H1 (cell line): ENCODE measurements around the gene NR1D2. TPM values are rescaled to one million over a fixed set of nuclear protein-coding genes. Genes with fewer than 3 reads are reported as not detected.

Experiments
- ASH2L ChIP-seq: fragments of 200-600, 300-600 bp; sonication (generic); IDR thresholded peaks from one replicate; pipeline ENCODE4 v1.7.1; 2017; ENCODE audit warnings: low read length
- BACH1 ChIP-seq: IDR thresholded peaks from 2 replicates; pipeline ENCODE4 v1.6.1; 2012; ENCODE audit warnings: low read length, improper control_type of control experiment
- BCL11A ChIP-seq, 2 experiments: IDR thresholded peaks; one replicate each; pipeline ENCODE4 v1.6.1; 2011; ENCODE audit warnings: low read depth in 2 of 2, low read length in 2 of 2, mild to moderate bottlenecking in 2 of 2
- CBX5 ChIP-seq: fragments of 300-800, 300-1000 bp; sonication (generic); IDR thresholded peaks from 2 replicates; pipeline ENCODE4 v1.7.1; 2016; ENCODE audit warnings: antibody characterized with exemption, low read length, low read depth
- CEBPB ChIP-seq: IDR thresholded peaks from 2 replicates; pipeline ENCODE4 v1.6.1; 2012; ENCODE audit warnings: low read depth, low read length
- CHD7 ChIP-seq: fragments of 300-600 bp; sonication (generic); IDR thresholded peaks from 2 replicates; pipeline ENCODE4 v1.7.1; 2012; ENCODE audit warnings: low read length, moderate library complexity, mild to moderate bottlenecking, inconsistent platforms; ENCODE audit not compliant: insufficient replicate concordance
- CTBP2 ChIP-seq: IDR thresholded peaks from 2 replicates; pipeline ENCODE4 v1.7.0; 2011; ENCODE audit warnings: borderline replicate concordance, mild to moderate bottlenecking, moderate library complexity, mixed read lengths, low read length; ENCODE audit not compliant: insufficient read depth, insufficient read length
- EZH2 ChIP-seq: fragments of 200-600 bp; sonication (generic); IDR thresholded peaks from 2 replicates; pipeline ENCODE4 v1.7.1; 2012; ENCODE audit warnings: low read depth, mild to moderate bottlenecking, moderate library complexity, low read length, inconsistent platforms; ENCODE audit not compliant: severe bottlenecking
- HDAC2 ChIP-seq, 2 experiments: fragments of 300-600 bp in 1 of 2; sonication (generic) in 1 of 2; IDR thresholded peaks; 2 replicates each; pipeline ENCODE4 v1.6.1; 2011 to 2012; ENCODE audit warnings: low read depth in 2 of 2, low read length in 2 of 2, mild to moderate bottlenecking in 2 of 2, moderate library complexity in 2 of 2, borderline replicate concordance in 1 of 2, inconsistent platforms in 1 of 2
- HDAC6 ChIP-seq: IDR thresholded peaks from one replicate; pipeline ENCODE4 v1.7.1; 2012; ENCODE audit warnings: low read depth, mild to moderate bottlenecking, inconsistent platforms, low read length, moderate library complexity
- polyA plus RNA-seq, 7 experiments: library from polyadenylated mRNA; depleted of rRNA in 3 of 7; stranded (reverse) in 5 of 7; unstranded in 2 of 7; fragments of >200 nt in 5 of 7; fragments of 200-250 nt in 2 of 7; gene quantifications; 1 replicate in 5 of 7; 2 replicates in 1 of 7; 4 replicates in 1 of 7; pipeline versions ENCODE4 v1.2.1 to v1.2.3, GENCODE V29; 2011 to 2013; ENCODE audit warnings: missing spikeins in 2 of 7, mixed read lengths in 2 of 7
- total RNA-seq: library from RNA; stranded (reverse); fragmentation: NEBNext Ultra II Directional; extraction: Animal tissue kit (Norgen Biotek cat#: 25700); gene quantifications from 2 replicates; pipeline ENCODE4 v1.2.1, GENCODE V29; 2021

NR1D2 gene
- total and polyA plus RNA-seq, 2 of the 8 experiments (the other 6 are each of a cell fraction or from before 2014, with no cell fraction given) = 5.9 to 21.7 TPM

DNA sequence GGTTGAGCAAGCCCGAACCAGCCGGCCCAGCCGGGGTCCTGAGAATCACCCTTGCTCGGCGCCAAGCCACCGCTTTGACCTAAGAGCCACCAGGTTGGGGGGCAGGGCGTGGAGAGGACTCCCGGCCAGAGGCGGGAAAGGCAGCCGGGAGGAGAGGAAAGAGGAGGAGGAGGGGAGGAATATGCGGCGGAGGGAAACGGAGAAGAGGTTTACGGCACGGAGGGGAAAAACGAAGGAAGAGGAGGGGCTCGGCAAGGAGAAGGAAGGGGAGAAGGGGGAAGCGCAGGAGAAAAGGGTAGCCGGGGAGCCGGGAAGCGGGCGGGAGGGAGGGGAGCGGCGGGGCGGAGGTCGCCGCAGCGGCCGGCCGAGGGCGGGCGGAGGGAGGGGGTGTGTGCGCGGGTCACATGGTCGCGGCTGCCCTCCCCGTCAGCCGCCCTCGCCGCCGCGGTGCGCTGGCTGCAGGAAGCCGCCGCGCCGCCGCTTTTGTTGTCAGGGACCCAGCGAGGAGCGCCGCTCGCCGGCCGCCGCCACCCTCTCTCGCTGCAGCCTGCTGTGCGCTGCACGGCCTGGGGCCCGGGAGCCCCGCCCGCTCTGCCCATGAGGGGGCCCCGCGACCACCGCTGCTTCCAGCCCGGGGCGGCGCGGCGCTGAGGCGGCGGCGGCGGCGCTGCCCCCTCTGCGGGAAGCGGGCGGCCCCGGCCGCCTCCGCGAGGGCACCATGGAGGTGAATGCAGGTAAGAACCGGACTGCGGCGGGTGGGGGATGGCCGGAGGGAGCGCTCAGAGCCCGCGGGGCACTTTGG lies at the start of gene NR1D2 (continued):
- TF ChIP-seq CHD7 (no peak), ASH2L (peak; percentile 91), CBX5 (no peak), HDAC2 (IDR thresholded peaks at IDR 0.05; ENCODE audit: borderline replicate concordance in 1 of 2, low read depth in 2 of 2, low read length in 2 of 2) (peak in 1 of 2 experiments; percentile 20; a peak in 1 of 4 replicates), BACH1 (no peak), CTBP2 (no peak), BCL11A (IDR thresholded peaks at IDR 0.05; ENCODE audit: low read depth in 2 of 2, low read length in 2 of 2) (no peak), CEBPB (no peak), EZH2 (no peak), HDAC6 (no peak)
